HG03432 (cell line): ENCODE data around the gene KRTAP4-7.
"Not testable (repeated sequence)": the region's sequence is repeated elsewhere in the genome, so short reads cannot be mapped to it uniquely, and the experiment has no call there.

ENCODE experiments used
- ATAC-seq: cut with Tn5 transposase; IDR thresholded peaks from one replicate; pipeline ENCODE4 v1.9.1; 2021; ENCODE audit warnings: mild to moderate bottlenecking, moderate library complexity; ENCODE audit not compliant: unreplicated experiment

The KRTAP4-7 gene

GRCh38 chr17:41107941-41108450 lies 24.0 kb downstream of the KRTAP4-7 start:
- no peak for ATAC-seq

GRCh38 chr17:41108728-41109386 lies 24.9 kb downstream of the KRTAP4-7 start:
- ATAC-seq = not testable (repeated sequence)

GRCh38 chr17:41111151-41111885 lies 27.4 kb downstream of the KRTAP4-7 start:
- no peak for ATAC-seq

GRCh38 chr17:41116297-41116696 lies 32.3 kb downstream of the KRTAP4-7 start:
- no peak for ATAC-seq

GRCh38 chr17:41117846-41118386 lies 34.0 kb downstream of the KRTAP4-7 start, which contains the start of gene KRTAP4-11:
KRTAP4-11 (minus strand) TSS chr17:41118373; CDS start chr17:41118315, 58 bp downstream.
- not testable (repeated sequence) for ATAC-seq

- ATAC-seq = no peak
Measured at GRCh38 chr17:41118721-41119120, 34.8 kb downstream of the KRTAP4-7 start.

GRCh38 chr17:41119696-41120690 lies 36.0 kb downstream of the KRTAP4-7 start:
- not testable (repeated sequence) for ATAC-seq

GRCh38 chr17:41121742-41122141 lies 37.8 kb downstream of the KRTAP4-7 start:
- no peak for ATAC-seq

- not testable (repeated sequence) for ATAC-seq
Measured at GRCh38 chr17:41123292-41123990, 39.5 kb downstream of the KRTAP4-7 start.

- not testable (repeated sequence) for ATAC-seq
Measured at GRCh38 chr17:41123991-41124371, 40.0 kb downstream of the KRTAP4-7 start, which contains the start of gene KRTAP4-12. KRTAP4-12 (minus strand) TSS chr17:41124182; CDS start chr17:41124122, 60 bp downstream.

GRCh38 chr17:41125064-41125463 lies 41.1 kb downstream of the KRTAP4-7 start:
- ATAC-seq = no peak

GRCh38 chr17:41126412-41126811 lies 42.5 kb downstream of the KRTAP4-7 start:
- ATAC-seq = no peak

- no peak for ATAC-seq
Measured at GRCh38 chr17:41127371-41127770, 43.4 kb downstream of the KRTAP4-7 start.

- ATAC-seq = no peak
Measured at GRCh38 chr17:41131979-41132378, 48.0 kb downstream of the KRTAP4-7 start.

- no peak for ATAC-seq
Measured at GRCh38 chr17:41133880-41134735, 50.2 kb downstream of the KRTAP4-7 start.
